CD14-positive monocyte (primary cell): ENCODE data around the gene ROBO2. TPM values are rescaled to one million over a fixed set of nuclear protein-coding genes. Genes with fewer than 3 reads are reported as not detected.

Experiments
- DNase-seq, 3 donors: peaks; one replicate each; pipeline ENCODE4 v3.0.0-alpha.2; 2011 to 2022
- H2AFZ ChIP-seq: 2 replicates; pipeline ENCODE4 v1.6.0; 2012; ENCODE audit warnings: mild to moderate bottlenecking, low read depth, low read length, inconsistent platforms; ENCODE audit not compliant: insufficient read depth, poor library complexity, severe bottlenecking
- H3K27ac ChIP-seq, 2 donors: 1 replicate in 1 of 2; 2 replicates in 1 of 2; pipeline ENCODE4 v1.5.1; 2012 to 2013; ENCODE audit warnings: low read length in 2 of 2, control low read depth in 1 of 2, inconsistent platforms in 1 of 2, low read depth in 1 of 2, mild to moderate bottlenecking in 1 of 2
- H3K27me3 ChIP-seq, 2 donors: one replicate each; pipeline versions ENCODE4 v1.6.0 to v1.6.1; 2011 to 2013; ENCODE audit warnings: low read length in 2 of 2; ENCODE audit not compliant: control insufficient read depth in 2 of 2, insufficient read depth in 2 of 2
- H3K36me3 ChIP-seq, 2 donors: replicated peaks in 1 of 2; 1 replicate in 1 of 2; 2 replicates in 1 of 2; pipeline versions ENCODE4 v1.5.1 to v1.6.1; 2012 to 2013; ENCODE audit warnings: low read length in 2 of 2, control low read depth in 1 of 2, inconsistent platforms in 1 of 2, mild to moderate bottlenecking in 1 of 2; ENCODE audit not compliant: insufficient read depth in 2 of 2, control insufficient read depth in 1 of 2
- H3K4me1 ChIP-seq, 2 donors: 1 replicate in 1 of 2; 2 replicates in 1 of 2; pipeline versions ENCODE4 v1.5.1 to v1.6.1; 2012 to 2013; ENCODE audit warnings: low read length in 2 of 2, control low read depth in 1 of 2, inconsistent platforms in 1 of 2, mild to moderate bottlenecking in 1 of 2, moderate library complexity in 1 of 2; ENCODE audit not compliant: insufficient read depth in 2 of 2, control insufficient read depth in 1 of 2
- H3K4me2 ChIP-seq: replicated peaks from 2 replicates; pipeline ENCODE3; 2012; ENCODE audit warnings: low read length, moderate library complexity, mild to moderate bottlenecking; ENCODE audit not compliant: poor library complexity, severe bottlenecking; ENCODE audit errors: extremely low read depth
- H3K4me3 ChIP-seq, 3 experiments: fragments of 200-600 bp in 1 of 3; sonication (generic) in 1 of 3; replicated peaks in 1 of 3; 1 replicate in 2 of 3; 2 replicates in 1 of 3; pipeline ENCODE4 v1.5.1; 2011 to 2013; ENCODE audit warnings: low read length in 3 of 3, mild to moderate bottlenecking in 3 of 3, control low read depth in 2 of 3, low read depth in 2 of 3, inconsistent platforms in 1 of 3, moderate library complexity in 1 of 3
- H3K79me2 ChIP-seq: 2 replicates; pipeline ENCODE4 v1.6.0; 2012; ENCODE audit warnings: mild to moderate bottlenecking, control low read depth, inconsistent platforms, low read length, moderate library complexity; ENCODE audit not compliant: insufficient read depth
- H3K9ac ChIP-seq: 2 replicates; pipeline ENCODE4 v1.6.0; 2017; ENCODE audit warnings: low read length, mild to moderate bottlenecking; ENCODE audit not compliant: insufficient read depth, poor library complexity, severe bottlenecking
- H3K9me3 ChIP-seq, 2 donors: replicated peaks in 1 of 2; 1 replicate in 1 of 2; 2 replicates in 1 of 2; pipeline versions ENCODE4 v1.5.1 to v1.6.1; 2012 to 2013; ENCODE audit warnings: low read length in 2 of 2, control low read depth in 1 of 2; ENCODE audit not compliant: control insufficient read depth in 1 of 2, insufficient read depth in 1 of 2
- H4K20me1 ChIP-seq: 2 replicates; pipeline ENCODE4 v1.6.0; 2012; ENCODE audit warnings: mild to moderate bottlenecking, low read length, control low read depth, moderate library complexity; ENCODE audit not compliant: insufficient read depth
- H3K27ac Mint-ChIP-seq, 7 donors: one replicate each; pipeline ENCODE4 v1.8.0; 2020; ENCODE audit warnings: mild to moderate bottlenecking in 7 of 7, mixed read lengths in 7 of 7, moderate library complexity in 6 of 7, inconsistent platforms in 2 of 7
- H3K27me3 Mint-ChIP-seq, 3 donors: one replicate each; pipeline ENCODE4 v1.8.0; 2021 to 2022; ENCODE audit warnings: low read depth in 3 of 3, mild to moderate bottlenecking in 3 of 3, mixed read lengths in 3 of 3, moderate library complexity in 3 of 3, inconsistent platforms in 1 of 3
- H3K36me3 Mint-ChIP-seq, 2 donors: one replicate each; pipeline ENCODE4 v1.8.0; 2020; ENCODE audit warnings: mixed read lengths in 2 of 2, inconsistent platforms in 1 of 2, mild to moderate bottlenecking in 1 of 2
- H3K4me1 Mint-ChIP-seq: one replicate; pipeline ENCODE4 v1.8.0; 2020; ENCODE audit warnings: mild to moderate bottlenecking, mixed read lengths
- H3K4me3 Mint-ChIP-seq, 2 donors: one replicate each; pipeline ENCODE4 v1.8.0; 2020; ENCODE audit warnings: mild to moderate bottlenecking in 2 of 2, mixed read lengths in 2 of 2, moderate library complexity in 1 of 2
- H3K9me3 Mint-ChIP-seq, 7 donors: one replicate each; pipeline ENCODE4 v1.8.0; 2020 to 2022; ENCODE audit warnings: mixed read lengths in 7 of 7, mild to moderate bottlenecking in 6 of 7, moderate library complexity in 6 of 7, inconsistent platforms in 2 of 7
- WGBS: methylation state at CpG from one replicate; pipeline ENCODE4 v1.1.5; 2013; ENCODE audit warnings: missing lambda C conversion rate; ENCODE audit not compliant: insufficient coverage; 5-methylcytosine and 5-hydroxymethylcytosine counted together
- intact Hi-C, 2 donors: fragments of 100-400 bp; cut with micrococcal nuclease; formaldehyde crosslinking; loops; one replicate each; pipeline versions ENCODE4 v1.15.0 to v1.15.1; 2023
- polyA plus RNA-seq, 3 donors: library from polyadenylated mRNA; depleted of rRNA in 1 of 3; unstranded in 2 of 3; stranded (reverse) in 1 of 3; fragments of 300-500 nt in 2 of 3; fragments of >200 nt in 1 of 3; fragmentation: Illumina TruSeq in 2 of 3; gene quantifications; 1 replicate in 2 of 3; 2 replicates in 1 of 3; pipeline ENCODE4 v1.2.3, GENCODE V29; 2012 to 2021
- TF ChIP-seq, protein P1 (sequence below): fragments of 200-600 bp; IDR thresholded peaks from one replicate; pipeline ENCODE4 v1.8.0; 2022; ENCODE audit warnings: antibody characterized with exemption, mild to moderate bottlenecking

The ROBO2 gene
- polyA plus RNA-seq, 3 donors = not detected

DNA sequence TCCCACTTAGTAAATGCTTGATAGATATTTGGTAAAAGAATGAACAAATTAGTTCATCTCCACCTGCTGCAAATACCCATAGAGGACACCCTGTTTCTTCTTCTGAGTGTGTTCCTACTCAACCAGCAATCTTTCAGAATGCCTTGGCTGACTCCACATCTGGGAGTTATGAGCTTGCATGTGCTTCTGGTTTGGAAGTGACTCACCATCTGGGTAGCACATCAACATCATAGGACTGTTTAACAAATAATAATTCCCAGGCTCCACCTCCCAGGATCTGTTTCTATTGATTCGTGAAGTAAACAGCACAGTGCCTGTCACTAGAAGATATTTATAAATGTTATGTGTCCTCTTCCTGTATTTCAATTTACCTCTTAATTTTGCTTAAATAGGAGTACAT lies 580.1 kb downstream of the ROBO2 start:
- Mint-ChIP-seq H3K4me1 (no peaks in the 10 kb centered on the region), H3K9me3 (peaks cover 0 to 4% (median 0%) of the 10 kb centered on the region in 7 donors), H3K27ac (no peak overlapping the region), H3K4me3 (no peak overlapping the region), H3K27me3 (no peaks in the 10 kb centered on the region), H3K36me3 (no peaks in the 10 kb centered on the region)
- no peaks in the 10 kb centered on the region for H3K4me1 ChIP-seq
- no peaks in the 10 kb centered on the region for H3K36me3 ChIP-seq
- TF ChIP-seq, protein P1, sequence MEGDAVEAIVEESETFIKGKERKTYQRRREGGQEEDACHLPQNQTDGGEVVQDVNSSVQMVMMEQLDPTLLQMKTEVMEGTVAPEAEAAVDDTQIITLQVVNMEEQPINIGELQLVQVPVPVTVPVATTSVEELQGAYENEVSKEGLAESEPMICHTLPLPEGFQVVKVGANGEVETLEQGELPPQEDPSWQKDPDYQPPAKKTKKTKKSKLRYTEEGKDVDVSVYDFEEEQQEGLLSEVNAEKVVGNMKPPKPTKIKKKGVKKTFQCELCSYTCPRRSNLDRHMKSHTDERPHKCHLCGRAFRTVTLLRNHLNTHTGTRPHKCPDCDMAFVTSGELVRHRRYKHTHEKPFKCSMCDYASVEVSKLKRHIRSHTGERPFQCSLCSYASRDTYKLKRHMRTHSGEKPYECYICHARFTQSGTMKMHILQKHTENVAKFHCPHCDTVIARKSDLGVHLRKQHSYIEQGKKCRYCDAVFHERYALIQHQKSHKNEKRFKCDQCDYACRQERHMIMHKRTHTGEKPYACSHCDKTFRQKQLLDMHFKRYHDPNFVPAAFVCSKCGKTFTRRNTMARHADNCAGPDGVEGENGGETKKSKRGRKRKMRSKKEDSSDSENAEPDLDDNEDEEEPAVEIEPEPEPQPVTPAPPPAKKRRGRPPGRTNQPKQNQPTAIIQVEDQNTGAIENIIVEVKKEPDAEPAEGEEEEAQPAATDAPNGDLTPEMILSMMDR = no peak
- no peak overlapping the region for H3K9ac ChIP-seq
- H4K20me1 ChIP-seq = no peaks in the 10 kb centered on the region
- H3K79me2 ChIP-seq = no peaks in the 10 kb centered on the region
- no CpG with 5 or more reads among the region's 1 CpG for WGBS
- H3K27ac ChIP-seq = no peak overlapping the region
- no peak overlapping the region for H3K4me3 ChIP-seq
- H3K4me2 ChIP-seq = no peak overlapping the region
- H3K9me3 ChIP-seq = no peaks in the 10 kb centered on the region
- H2AFZ ChIP-seq = no peak overlapping the region
- DNase-seq = no peak
- no peaks in the 10 kb centered on the region for H3K27me3 ChIP-seq
- intact Hi-C loops = no loop called here

DNA sequence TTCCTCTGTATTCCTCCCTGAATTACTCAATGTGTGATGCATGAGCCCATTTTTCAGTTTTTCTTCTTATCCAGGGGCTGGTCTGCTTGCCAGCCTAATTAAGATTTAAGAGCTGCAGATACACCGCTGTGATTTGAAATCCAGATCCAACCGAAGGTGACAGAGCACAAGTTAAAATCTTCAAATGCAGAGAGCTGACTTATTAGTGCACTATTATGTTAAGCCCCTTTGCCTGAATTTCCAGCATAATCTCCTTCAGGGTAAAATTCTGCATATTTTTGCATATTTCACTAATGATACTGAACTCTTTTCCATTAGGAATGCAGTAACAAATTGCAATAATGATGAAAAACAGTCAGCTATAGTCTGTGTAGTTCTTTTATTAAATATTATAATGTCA lies 583.6 kb downstream of the ROBO2 start:
- Histone ChIP-seq H4K20me1 (no peaks in the 10 kb centered on the region), H3K4me2 (no peak overlapping the region), H3K79me2 (no peaks in the 10 kb centered on the region), H3K4me3 (no peak overlapping the region), H3K36me3 (no peaks in the 10 kb centered on the region), H3K27me3 (no peaks in the 10 kb centered on the region), H2AFZ (no peak overlapping the region), H3K27ac (no peak overlapping the region), H3K9me3 (no peaks in the 10 kb centered on the region), H3K9ac (no peak overlapping the region), H3K4me1 (no peaks in the 10 kb centered on the region)
- H3K4me1 Mint-ChIP-seq = no peaks in the 10 kb centered on the region
- no peaks in the 10 kb centered on the region for H3K36me3 Mint-ChIP-seq
- no peak overlapping the region for H3K4me3 Mint-ChIP-seq
- H3K9me3 Mint-ChIP-seq = peaks cover 0 to 6% (median 0%) of the 10 kb centered on the region in 7 donors
- TF ChIP-seq, protein P1 = no peak
- H3K27ac Mint-ChIP-seq = no peak overlapping the region
- no peak for DNase-seq
- intact Hi-C loops = no loop called here
- 76% methylated on average over 2 of the region's 2 CpGs for WGBS
- H3K27me3 Mint-ChIP-seq = peaks cover 0 to 3% (median 0%) of the 10 kb centered on the region in 3 donors
